ENCODE results near the gene CAMTA1. TPM values are rescaled to one million over a fixed set of nuclear protein-coding genes. Genes with fewer than 3 reads are reported as not detected.

Gene CAMTA1
- total RNA-seq, 4 donors from 2014 or later, result 57.4 to 88.3 (median 62.1) TPM

GRCh38 chr1:6776389-6776788 lies 8.9 kb upstream of the CAMTA1 start:
- Histone ChIP-seq H3K4me1 (peaks cover 0 to 5% (median 0%) of the 10 kb centered on the region in 4 donors), H3K36me3 (no peaks in the 10 kb centered on the region), H3K27me3 (no peaks in the 10 kb centered on the region), H3K4me3 (no peak overlapping the region), H3K27ac (no peak overlapping the region), H3K9me3 (no peaks in the 10 kb centered on the region)
- no peak for DNase-seq
- no peak for TF ChIP-seq POLR2A (IDR thresholded peaks at IDR 0.05)
- no peak for TF ChIP-seq CTCF (IDR thresholded peaks at IDR 0.05)

- Histone ChIP-seq H3K27ac (no peak overlapping the region), H3K4me1 (peaks cover 0 to 5% (median 0%) of the 10 kb centered on the region in 4 donors), H3K9me3 (no peaks in the 10 kb centered on the region), H3K4me3 (no peak overlapping the region), H3K36me3 (no peaks in the 10 kb centered on the region), H3K27me3 (no peaks in the 10 kb centered on the region)
- DNase-seq, result peak in 2 of 3 donors; percentile 67 to 68
- TF ChIP-seq POLR2A (IDR thresholded peaks at IDR 0.05) (no peak), CTCF (IDR thresholded peaks at IDR 0.05) (no peak)
Measured at GRCh38 chr1:6776895-6777294, 8.4 kb upstream of the CAMTA1 start.

- Histone ChIP-seq H3K4me1 (peaks cover 0 to 5% (median 0%) of the 10 kb centered on the region in 4 donors), H3K27me3 (no peaks in the 10 kb centered on the region), H3K36me3 (no peaks in the 10 kb centered on the region), H3K4me3 (no peak overlapping the region), H3K9me3 (no peaks in the 10 kb centered on the region), H3K27ac (no peak overlapping the region)
- DNase-seq, result peak in 1 of 3 donors; percentile 31
- TF ChIP-seq CTCF (IDR thresholded peaks at IDR 0.05), result no peak
- no peak for TF ChIP-seq POLR2A (IDR thresholded peaks at IDR 0.05)
Measured at GRCh38 chr1:6777813-6778212, 7.4 kb upstream of the CAMTA1 start.

- Histone ChIP-seq H3K9me3 (no peaks in the 10 kb centered on the region), H3K27ac (no peak overlapping the region), H3K4me3 (no peak overlapping the region), H3K27me3 (no peaks in the 10 kb centered on the region), H3K36me3 (no peaks in the 10 kb centered on the region), H3K4me1 (peaks cover 0 to 5% (median 2%) of the 10 kb centered on the region in 4 donors)
- TF ChIP-seq CTCF (IDR thresholded peaks at IDR 0.05) (no peak), POLR2A (IDR thresholded peaks at IDR 0.05) (no peak)
- no peak for DNase-seq
Measured at GRCh38 chr1:6779089-6779805, 6.0 kb upstream of the CAMTA1 start.

GRCh38 chr1:6782151-6782550 lies 3.1 kb upstream of the CAMTA1 start:
- DNase-seq, result no peak
- Histone ChIP-seq H3K27me3 (no peaks in the 10 kb centered on the region), H3K9me3 (no peaks in the 10 kb centered on the region), H3K27ac (no peak overlapping the region), H3K4me3 (no peak overlapping the region), H3K4me1 (peaks cover 2 to 13% (median 8%) of the 10 kb centered on the region in 4 donors), H3K36me3 (no peaks in the 10 kb centered on the region)
- TF ChIP-seq CTCF (IDR thresholded peaks at IDR 0.05), result no peak
- no peak for TF ChIP-seq POLR2A (IDR thresholded peaks at IDR 0.05)
